Esophagus squamous epithelium (tissue), 5 donors: Measurements from ENCODE around the gene IL1B. TPM values are rescaled to one million over a fixed set of nuclear protein-coding genes. Genes with fewer than 3 reads are reported as not detected.
"Not testable (repeated sequence)": the region's sequence is repeated elsewhere in the genome, so short reads cannot be mapped to it uniquely, and the experiment has no call there.

Experiments used
- DNase-seq: peaks from one replicate; lab custom pipeline; 2025; lab: John Stamatoyannopoulos, UW
- H3K27ac ChIP-seq, 4 donors: fragments of 200-600 bp; sonication (generic); one replicate each; pipeline ENCODE4 v1.5.1; 2016 to 2019; ENCODE audit warnings: mild to moderate bottlenecking in 1 of 4
- H3K27me3 ChIP-seq, 4 donors: fragments of 200-600 bp; sonication (generic); 1 replicate in 3 of 4; 2 replicates in 1 of 4; pipeline versions ENCODE4 v1.5.1 to v1.6.0; 2017 to 2021; ENCODE audit warnings: antibody characterized with exemption in 1 of 4
- H3K36me3 ChIP-seq, 3 donors: fragments of 200-600 bp; sonication (generic); one replicate each; pipeline ENCODE4 v1.5.1; 2016 to 2019
- H3K4me1 ChIP-seq, 3 donors: fragments of 200-600 bp; sonication (generic); one replicate each; pipeline ENCODE4 v1.5.1; 2017 to 2019
- H3K4me3 ChIP-seq, 4 donors: fragments of 200-600 bp; sonication (generic); 1 replicate in 3 of 4; 2 replicates in 1 of 4; pipeline ENCODE4 v1.5.1; 2016 to 2019; ENCODE audit warnings: mild to moderate bottlenecking in 2 of 4, moderate library complexity in 1 of 4
- H3K9me3 ChIP-seq, 3 donors: fragments of 200-600 bp; sonication (generic); one replicate each; pipeline ENCODE4 v1.5.1; 2016 to 2019
- POLR2A ChIP-seq, 4 donors: fragments of 450-650 bp; IDR thresholded peaks; one replicate each; pipeline ENCODE4 v1.6.1; 2017; ENCODE audit warnings: antibody characterized with exemption in 4 of 4, mild to moderate bottlenecking in 4 of 4, moderate library complexity in 3 of 4
- WGBS, 2 donors: methylation state at CpG; one replicate each; pipeline ENCODE4 v1.1.5; 2018; 5-methylcytosine and 5-hydroxymethylcytosine counted together
- intact Hi-C: fragments of 100-400 bp; cut with DNase I; formaldehyde crosslinking; loops from one replicate; pipeline ENCODE4 v1.15.0; 2022
- total RNA-seq, 4 donors: library from RNA; depleted of rRNA; stranded (reverse); fragments of >200 nt; gene quantifications; one replicate each; pipeline ENCODE4 v1.1.0, GENCODE V29; 2016
- TF ChIP-seq, protein P1 (sequence below), 6 experiments: fragments of 450-650 bp in 4 of 6; fragments of 200-600 bp in 2 of 6; sonication (generic) in 2 of 6; IDR thresholded peaks; one replicate each; pipeline ENCODE4 v1.5.1; 2016 to 2019; ENCODE audit warnings: antibody characterized with exemption in 6 of 6, mild to moderate bottlenecking in 4 of 6, moderate library complexity in 4 of 6
- donor health status: DM: yes; HTN: yes; CAD: no.

IL1B gene
- total RNA-seq, 4 donors from 2014 or later = 1.3 to 16.5 (median 4.4) TPM

DNA sequence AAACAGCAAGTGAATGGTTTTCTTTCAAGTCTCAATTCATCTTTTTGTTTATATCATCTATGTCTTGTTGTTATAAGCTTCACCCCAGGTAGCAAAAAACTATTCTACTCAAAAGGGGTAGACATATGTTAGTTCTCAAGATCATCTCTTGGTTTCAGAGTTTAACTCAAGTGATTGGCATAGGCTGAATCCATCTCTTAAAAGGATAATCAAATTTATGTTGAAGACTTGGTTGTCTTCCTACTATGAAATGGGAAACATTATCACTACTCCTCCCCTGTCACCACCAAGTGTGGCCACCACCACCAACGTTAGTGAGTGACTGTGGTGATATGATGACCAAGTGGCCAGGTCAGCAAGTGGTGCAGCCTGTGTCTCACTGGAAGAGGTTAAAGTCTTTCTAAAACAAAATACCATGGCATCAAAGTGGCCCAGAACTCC lies 1.5 kb downstream of the IL1B start:
- WGBS, 2 donors = 50 to 73% methylated on average over 1 of the region's 1 CpG
- H3K27ac ChIP-seq = no peak overlapping the region
- H3K27me3 ChIP-seq = no peaks in the 10 kb centered on the region
- H3K4me1 ChIP-seq = peaks cover 8 to 48% (median 12%) of the 10 kb centered on the region in 3 donors
- intact Hi-C loops = no loop called here
- H3K36me3 ChIP-seq = no peaks in the 10 kb centered on the region
- H3K4me3 ChIP-seq = no peak overlapping the region
- TF ChIP-seq, protein P1, sequence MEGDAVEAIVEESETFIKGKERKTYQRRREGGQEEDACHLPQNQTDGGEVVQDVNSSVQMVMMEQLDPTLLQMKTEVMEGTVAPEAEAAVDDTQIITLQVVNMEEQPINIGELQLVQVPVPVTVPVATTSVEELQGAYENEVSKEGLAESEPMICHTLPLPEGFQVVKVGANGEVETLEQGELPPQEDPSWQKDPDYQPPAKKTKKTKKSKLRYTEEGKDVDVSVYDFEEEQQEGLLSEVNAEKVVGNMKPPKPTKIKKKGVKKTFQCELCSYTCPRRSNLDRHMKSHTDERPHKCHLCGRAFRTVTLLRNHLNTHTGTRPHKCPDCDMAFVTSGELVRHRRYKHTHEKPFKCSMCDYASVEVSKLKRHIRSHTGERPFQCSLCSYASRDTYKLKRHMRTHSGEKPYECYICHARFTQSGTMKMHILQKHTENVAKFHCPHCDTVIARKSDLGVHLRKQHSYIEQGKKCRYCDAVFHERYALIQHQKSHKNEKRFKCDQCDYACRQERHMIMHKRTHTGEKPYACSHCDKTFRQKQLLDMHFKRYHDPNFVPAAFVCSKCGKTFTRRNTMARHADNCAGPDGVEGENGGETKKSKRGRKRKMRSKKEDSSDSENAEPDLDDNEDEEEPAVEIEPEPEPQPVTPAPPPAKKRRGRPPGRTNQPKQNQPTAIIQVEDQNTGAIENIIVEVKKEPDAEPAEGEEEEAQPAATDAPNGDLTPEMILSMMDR (IDR thresholded peaks at IDR 0.05) = no peak
- TF ChIP-seq POLR2A (IDR thresholded peaks at IDR 0.05) = no peak
- no peak for DNase-seq
- H3K9me3 ChIP-seq = no peaks in the 10 kb centered on the region

DNA sequence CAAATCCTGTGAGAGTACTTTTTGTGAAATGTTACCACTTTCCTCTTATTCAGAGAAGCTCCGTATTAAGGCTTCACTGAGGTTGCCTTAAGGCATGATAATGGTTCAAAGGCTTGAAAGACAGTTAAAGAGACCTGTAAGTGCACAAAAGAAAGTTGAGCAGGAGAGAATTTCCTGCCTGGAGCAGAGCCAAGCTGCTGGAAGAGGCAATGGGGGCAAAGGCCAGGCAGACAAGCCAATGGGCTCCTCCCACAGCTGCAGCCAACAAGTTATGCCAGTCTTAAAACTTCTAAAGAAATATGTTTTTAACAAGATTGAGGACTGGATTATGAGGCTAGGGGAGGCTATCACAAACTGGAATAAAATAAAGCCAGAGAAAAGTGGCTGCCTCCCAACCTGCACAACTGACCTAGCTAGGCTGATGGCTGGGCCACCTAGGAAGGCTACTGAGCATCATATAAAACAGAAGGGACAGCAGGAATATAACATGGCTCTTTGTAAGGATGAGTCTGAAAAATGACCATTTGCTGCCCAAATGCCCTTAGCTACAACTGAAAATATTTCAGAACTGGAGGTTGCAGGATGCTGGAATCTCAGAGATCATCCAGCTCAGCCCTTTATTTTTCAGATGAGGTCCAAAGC lies 2.1 kb downstream of the IL1B start:
- Histone ChIP-seq H3K4me3 (no peak overlapping the region), H3K27ac (no peak overlapping the region), H3K27me3 (no peaks in the 10 kb centered on the region), H3K4me1 (peaks cover 8 to 48% (median 12%) of the 10 kb centered on the region in 3 donors), H3K36me3 (no peaks in the 10 kb centered on the region), H3K9me3 (no peaks in the 10 kb centered on the region)
- TF ChIP-seq, protein P1 (IDR thresholded peaks at IDR 0.05) = no peak
- no peak for TF ChIP-seq POLR2A (IDR thresholded peaks at IDR 0.05)
- WGBS, 2 donors = 29 to 75% methylated on average over 1 of the region's 1 CpG
- intact Hi-C loops = no loop called here
- no peak for DNase-seq

DNA sequence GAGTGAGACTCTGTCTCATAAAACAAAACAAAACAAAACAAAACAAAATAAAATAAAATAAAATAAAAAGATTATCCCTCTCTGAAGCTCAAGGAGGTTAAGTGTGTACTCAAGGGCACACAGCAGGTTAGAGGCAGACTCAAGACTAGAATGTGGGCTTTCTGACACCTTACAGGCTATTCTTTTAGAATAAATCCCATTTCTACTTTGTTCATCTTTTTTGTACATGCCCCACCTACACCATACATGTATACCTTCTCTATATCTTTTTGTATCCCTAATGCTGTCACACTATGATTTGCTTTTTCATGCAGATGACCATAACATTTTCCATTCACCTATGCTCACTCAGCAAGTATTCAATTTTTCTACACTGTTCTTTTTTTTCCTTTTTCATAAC lies 2.6 kb downstream of the IL1B start:
- TF ChIP-seq, protein P1 (IDR thresholded peaks at IDR 0.05) = no peak
- no peak for TF ChIP-seq POLR2A (IDR thresholded peaks at IDR 0.05)
- Histone ChIP-seq H3K27me3 (no peaks in the 10 kb centered on the region), H3K9me3 (no peaks in the 10 kb centered on the region), H3K4me1 (peaks cover 8 to 48% (median 12%) of the 10 kb centered on the region in 3 donors), H3K27ac (no peak overlapping the region), H3K36me3 (no peaks in the 10 kb centered on the region), H3K4me3 (no peak overlapping the region)
- no peak for DNase-seq
- intact Hi-C loops = no loop called here

DNA sequence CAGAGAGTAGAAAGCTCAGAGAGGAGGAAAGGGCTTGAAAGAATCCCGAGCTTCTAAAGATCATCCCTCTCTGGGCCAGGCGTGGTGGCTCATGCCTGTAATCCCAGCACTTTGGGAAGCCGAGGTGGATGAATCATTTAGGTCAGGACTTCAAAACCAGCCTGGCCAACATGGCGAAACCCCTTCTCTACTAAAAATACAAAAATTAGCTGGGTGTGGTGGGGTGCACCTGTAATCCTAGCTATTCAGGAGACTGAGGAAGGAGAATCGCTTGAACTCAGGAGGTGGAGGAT lies 3.0 kb downstream of the IL1B start:
- intact Hi-C loops, H3K27me3 ChIP-seq, H3K9me3 ChIP-seq, H3K27ac ChIP-seq, H3K36me3 ChIP-seq, DNase-seq, H3K4me3 ChIP-seq: not testable (repeated sequence)
- H3K4me1 ChIP-seq = peaks cover 8 to 48% (median 12%) of the 10 kb centered on the region in 3 donors
- WGBS, 2 donors = 54 to 62% methylated on average over 5 of the region's 5 CpGs

DNA sequence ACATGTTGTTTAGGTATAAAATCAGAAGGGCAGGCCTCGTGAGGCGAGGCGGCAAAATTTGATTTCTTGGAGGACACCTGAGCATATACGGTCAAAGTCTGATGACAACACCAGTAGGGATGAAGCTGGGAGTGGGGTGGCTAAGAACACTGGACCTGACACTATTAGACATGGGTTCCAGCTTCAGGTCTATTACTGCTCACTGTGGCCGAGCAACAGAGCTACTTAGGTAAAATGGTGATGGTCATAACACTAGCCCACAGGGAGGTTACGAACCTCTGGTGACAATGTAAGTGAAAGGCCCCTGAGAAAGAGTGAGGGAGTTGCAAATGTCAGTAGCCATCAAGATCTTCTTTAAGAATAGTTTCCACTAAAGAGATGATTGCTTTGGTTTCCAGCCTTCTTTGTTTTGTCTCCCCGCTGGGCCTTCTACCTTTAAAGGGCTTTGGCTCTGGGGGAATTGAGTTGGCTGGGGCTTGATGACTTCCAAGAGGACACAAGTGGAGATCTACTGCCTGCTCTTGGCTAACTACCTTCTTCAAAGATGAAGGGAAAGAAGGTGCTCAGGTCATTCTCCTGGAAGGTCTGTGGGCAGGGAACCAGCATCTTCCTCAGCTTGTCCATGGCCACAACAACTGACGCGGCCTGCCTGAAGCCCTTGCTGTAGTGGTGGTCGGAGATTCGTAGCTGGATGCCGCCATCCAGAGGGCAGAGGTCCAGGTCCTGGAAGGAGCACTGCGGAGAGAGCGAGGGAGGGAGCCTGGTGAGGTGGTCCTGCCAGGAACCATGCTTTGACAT lies 3.5 kb downstream of the IL1B start:
- no peak overlapping the region for H3K4me3 ChIP-seq
- DNase-seq = no peak
- no peaks in the 10 kb centered on the region for H3K9me3 ChIP-seq
- intact Hi-C loops = no loop called here
- whole genome bisulfite sequencing, 2 donors = 94 to 98% methylated on average over 10 of the region's 14 CpGs
- no peaks in the 10 kb centered on the region for H3K36me3 ChIP-seq
- no peak for TF ChIP-seq POLR2A (IDR thresholded peaks at IDR 0.05)
- TF ChIP-seq, protein P1 (IDR thresholded peaks at IDR 0.05) = no peak
- H3K27me3 ChIP-seq = no peaks in the 10 kb centered on the region
- no peak overlapping the region for H3K27ac ChIP-seq
- H3K4me1 ChIP-seq = peaks cover 8 to 48% (median 12%) of the 10 kb centered on the region in 3 donors
